A549 (cell line): ENCODE data around the gene TMSB15C. TPM values are rescaled to one million over a fixed set of nuclear protein-coding genes. Genes with fewer than 3 reads are reported as not detected.
"Not testable (repeated sequence)": the region's sequence is repeated elsewhere in the genome, so short reads cannot be mapped to it uniquely, and the experiment has no call there.

Experiments used
- ATAC-seq, 2 experiments: fragments of 200-7000 bp in 1 of 2; fragments of >200 bp in 1 of 2; cut with Nextera tagmentation in 1 of 2; cut with Tn5 transposase in 1 of 2; 3 replicates each; pipeline versions ENCODE4 v1.8.0 to v1.9.1; 2018 to 2020; ENCODE audit warnings: mild to moderate bottlenecking in 1 of 2, moderate library complexity in 1 of 2
- CTCF ChIA-PET: fragments of 300-600 bp; sonication (Branson Sonifier 250); formaldehyde crosslinking; extraction: SDS; loops from one replicate; lab custom pipeline; 2021; ENCODE audit warnings: antibody characterized with exemption, inconsistent platforms; lab: Yijun Ruan, JAX
- POLR2A ChIA-PET: fragments of 350-600 bp; formaldehyde crosslinking; extraction: SDS; loops from one replicate; lab custom pipeline; 2021; ENCODE audit warnings: antibody characterized with exemption, inconsistent platforms; lab: Yijun Ruan, JAX
- DNase-seq, 2 experiments: peaks; one replicate each; pipeline versions ENCODE4 v3.0.0 to v3.0.0-alpha.2; 2011 to 2016; ENCODE audit warnings: low read depth in 1 of 2, low spot score in 1 of 2
- FAIRE-seq: peaks from 2 replicates; lab custom pipeline; 2011; peaks lifted over from hg19 to GRCh38; lab: Jason Lieb, UNC
- H3K27ac ChIP-seq, 2 experiments: fragments of >200 bp; sonication (Bioruptor Twin); formaldehyde crosslinking; 3 replicates each; pipeline ENCODE4 v1.5.1; 2016 to 2017
- H3K4me1 ChIP-seq: fragments of >200 bp; sonication (Bioruptor Twin); formaldehyde crosslinking; 3 replicates; pipeline ENCODE4 v1.6.1; 2016
- H3K4me2 ChIP-seq: fragments of >200 bp; sonication (Bioruptor Twin); formaldehyde crosslinking; 3 replicates; pipeline ENCODE4 v1.6.1; 2016
- H3K4me3 ChIP-seq: fragments of >200 bp; sonication (Bioruptor Twin); formaldehyde crosslinking; 3 replicates; pipeline ENCODE4 v1.5.1; 2016
- H3K9me3 ChIP-seq: fragments of >200 bp; sonication (Bioruptor Twin); formaldehyde crosslinking; 3 replicates; pipeline ENCODE4 v1.6.1; 2016
- ATOH8 ChIP-seq: fragments of 250-450 bp; sonication (Bioruptor Pico); IDR thresholded peaks from 2 replicates; pipeline ENCODE4 v1.5.0; 2020; ENCODE audit warnings: low read depth, mild to moderate bottlenecking, moderate library complexity
- BCL3 ChIP-seq: fragments of >200 bp; sonication (Bioruptor Twin); formaldehyde crosslinking; IDR thresholded peaks from 3 replicates; pipeline ENCODE4 v1.6.1; 2016
- CEBPB ChIP-seq, 2 experiments: fragments of >200 bp in 1 of 2; sonication (Bioruptor Twin) in 1 of 2; formaldehyde crosslinking in 1 of 2; IDR thresholded peaks; 2 replicates each; pipeline ENCODE4 v1.6.1; 2012 to 2016
- E2F6 ChIP-seq: IDR thresholded peaks from 2 replicates; pipeline ENCODE4 v1.6.1; 2012; ENCODE audit warnings: low read depth, borderline replicate concordance
- EHMT2 ChIP-seq: fragments of 200-600 bp; sonication (generic); IDR thresholded peaks from 2 replicates; pipeline ENCODE4 v1.6.1; 2016; ENCODE audit warnings: antibody characterized with exemption, low read depth, mild to moderate bottlenecking, moderate library complexity
- GATA3 ChIP-seq: IDR thresholded peaks from 2 replicates; pipeline ENCODE4 v1.6.1; 2012; ENCODE audit warnings: borderline replicate concordance
- JUNB ChIP-seq: fragments of >200 bp; sonication (Bioruptor Twin); formaldehyde crosslinking; IDR thresholded peaks from 2 replicates; pipeline ENCODE4 v1.6.1; 2016
- KDM1A ChIP-seq: fragments of 200-600 bp; sonication (generic); IDR thresholded peaks from 2 replicates; pipeline ENCODE4 v1.6.1; 2016; ENCODE audit warnings: low read depth, mild to moderate bottlenecking
- NFE2L2 ChIP-seq: fragments of 150-350 bp; conservative IDR thresholded peaks from 2 replicates; pipeline ENCODE4 v1.6.1; 2014; ENCODE audit warnings: low read length
- PHF8 ChIP-seq: fragments of 200-600 bp; sonication (generic); IDR thresholded peaks from 2 replicates; pipeline ENCODE4 v1.6.1; 2016; ENCODE audit warnings: low read depth, mild to moderate bottlenecking, antibody characterized with exemption, moderate library complexity, borderline replicate concordance
- POLR2AphosphoS2 ChIP-seq: conservative IDR thresholded peaks from 2 replicates; pipeline ENCODE4 v1.6.1; 2012; ENCODE audit warnings: low read length, improper control_type of control experiment, inconsistent platforms
- REST ChIP-seq: fragments of 200-600 bp; sonication (generic); IDR thresholded peaks from 2 replicates; pipeline ENCODE4 v1.6.1; 2016; ENCODE audit warnings: antibody characterized with exemption, mild to moderate bottlenecking, moderate library complexity
- RFX5 ChIP-seq: fragments of 450-650 bp; IDR thresholded peaks from 2 replicates; pipeline ENCODE4 v1.7.1; 2014; ENCODE audit warnings: antibody characterized with exemption, mild to moderate bottlenecking, moderate library complexity
- RNF2 ChIP-seq: fragments of 200-600 bp; sonication (generic); IDR thresholded peaks from 2 replicates; pipeline ENCODE4 v1.6.1; 2016; ENCODE audit warnings: low read depth, mild to moderate bottlenecking, antibody characterized with exemption, moderate library complexity, borderline replicate concordance
- WGBS: methylation state at CpG from one replicate; pipeline ENCODE4 v1.1.6; 2017; ENCODE audit errors: missing lambda C conversion rate; 5-methylcytosine and 5-hydroxymethylcytosine counted together
- polyA plus RNA-seq, 4 experiments: library from polyadenylated mRNA; depleted of rRNA in 3 of 4; stranded (reverse); fragments of >200 nt; fragmentation: RNase III in 1 of 4; extraction: RNeasy Plus Mini Kit Qiagen cat#74134 plus additional on column Dnase treatment in 1 of 4; gene quantifications; 2 replicates in 3 of 4; 3 replicates in 1 of 4; pipeline ENCODE4 v1.2.3, GENCODE V29; 2011 to 2017

Gene TMSB15C
- polyA plus RNA-seq, 2 of the 4 experiments (the other 2 are of a cell fraction) = 0.79 to 1.1 TPM

GRCh38 chrX:104062636-104063035, 13.4 kb downstream of the TMSB15C start:
- H3K27ac ChIP-seq, CTCF ChIA-PET: not testable (repeated sequence)

GRCh38 chrX:104054956-104055355, 21.1 kb downstream of the TMSB15C start:
- ATAC-seq, H3K4me2 ChIP-seq, FAIRE-seq, H3K4me3 ChIP-seq, H3K27ac ChIP-seq, H3K9me3 ChIP-seq, H3K4me1 ChIP-seq, DNase-seq, POLR2A ChIA-PET, CTCF ChIA-PET: not testable (repeated sequence)
- no CpG with 5 or more reads among the region's 13 CpGs for WGBS

More at GRCh38 chrX:104062636-104063035, 13.4 kb downstream of the TMSB15C start:
- H3K4me2 ChIP-seq, FAIRE-seq, H3K4me3 ChIP-seq, ATAC-seq, H3K9me3 ChIP-seq, POLR2A ChIA-PET, H3K4me1 ChIP-seq, DNase-seq: not testable (repeated sequence)
- WGBS = no CpG with 5 or more reads among the region's 18 CpGs

GRCh38 chrX:104047171-104047570, 28.9 kb downstream of the TMSB15C start:
- Histone ChIP-seq H3K9me3 (no peaks in the 10 kb centered on the region), H3K4me2 (no peak overlapping the region), H3K4me3 (no peak overlapping the region), H3K27ac (no peak overlapping the region), H3K4me1 (no peaks in the 10 kb centered on the region)
- ATAC-seq = no peak
- TF ChIP-seq E2F6 (no peak), REST (no peak), ATOH8 (CRISPR knock-in tag) (no peak), CEBPB (IDR thresholded peaks at IDR 0.05) (no peak), GATA3 (no peak), JUNB (no peak), EHMT2 (no peak), POLR2AphosphoS2 (no peak), RFX5 (no peak), NFE2L2 (no peak), RNF2 (no peak)
- no peak for FAIRE-seq
- ChIA-PET CTCF (no interaction called here), POLR2A (no interaction called here)
- no peak for DNase-seq
- WGBS = 36% methylated on average over 11 of the region's 13 CpGs

GRCh38 chrX:104045642-104046041, 30.4 kb downstream of the TMSB15C start:
- no peak for FAIRE-seq
- H3K27ac ChIP-seq = no peak overlapping the region
- H3K4me3 ChIP-seq = no peak overlapping the region
- no peak overlapping the region for H3K4me2 ChIP-seq
- WGBS = 44% methylated on average over 5 of the region's 5 CpGs
- DNase-seq = no peak
- no peaks in the 10 kb centered on the region for H3K4me1 ChIP-seq
- ChIA-PET CTCF (no interaction called here), POLR2A (no interaction called here)
- H3K9me3 ChIP-seq = no peaks in the 10 kb centered on the region
- TF ChIP-seq PHF8 (no peak), E2F6 (no peak), BCL3 (no peak), KDM1A (no peak)
- ATAC-seq = no peak
